Endothelial cell of umbilical vein (primary cell): ENCODE measurements around the gene CD151.

ENCODE experiments used
- CTCF ChIP-seq, 2 donors: IDR thresholded peaks; 1 replicate in 1 of 2; 2 replicates in 1 of 2; pipeline ENCODE4 v1.5.1; 2011; ENCODE audit warnings: low read length in 2 of 2, mild to moderate bottlenecking in 2 of 2, moderate library complexity in 2 of 2, control low read depth in 1 of 2, inconsistent platforms in 1 of 2, low read depth in 1 of 2; ENCODE audit not compliant: insufficient read depth in 1 of 2; ENCODE audit errors: extremely low read depth in 1 of 2
- POLR2A ChIP-seq: IDR thresholded peaks from 2 replicates; pipeline ENCODE4 v1.6.1; 2012; ENCODE audit warnings: low read depth, mild to moderate bottlenecking, control low read depth, low read length

- TF ChIP-seq POLR2A (no peak), CTCF (IDR thresholded peaks at IDR 0.05; ENCODE audit: extremely low read depth in 1 of 2, insufficient read depth in 1 of 2, low read depth in 1 of 2, low read length in 2 of 2) (no peak)
Measured at GRCh38 chr11:804599-804964, 28.2 kb upstream of the CD151 start.
